GM23338 (cell line): Measurements from ENCODE around the gene CCT6B.

Source experiments
- POLR2AphosphoS5 ChIP-seq: IDR thresholded peaks from 2 replicates; pipeline ENCODE4 v1.6.1; 2016; ENCODE audit warnings: antibody characterized with exemption, low read depth
- TF ChIP-seq, protein P1 (sequence below), 2 experiments: fragments of 200-600 bp in 1 of 2; sonication (generic) in 1 of 2; conservative IDR thresholded peaks; 2 replicates each; pipeline versions ENCODE4 v1.5.1 to v1.6.1; 2016 to 2017; ENCODE audit warnings: antibody characterized with exemption in 2 of 2, low read depth in 2 of 2, mild to moderate bottlenecking in 2 of 2, moderate library complexity in 1 of 2

DNA sequence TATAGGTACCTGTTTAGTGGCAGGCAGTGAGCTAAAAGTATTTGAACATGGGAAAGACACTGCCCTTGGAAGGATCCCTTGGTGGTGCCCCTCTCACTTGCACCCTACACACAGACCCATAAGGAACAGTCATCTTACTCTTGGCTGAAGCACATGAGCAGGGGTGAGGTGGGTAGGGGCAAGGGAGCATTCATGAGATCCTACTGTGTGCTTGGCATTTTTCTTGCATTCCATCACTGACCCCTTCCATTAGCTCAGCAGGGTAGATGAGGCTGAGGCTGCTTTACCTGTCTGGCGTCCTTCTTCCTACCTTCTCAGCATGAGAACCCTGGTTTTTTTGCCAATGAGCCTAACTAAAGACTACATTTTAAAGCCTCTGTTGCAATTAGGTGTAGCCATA, 48.3 kb downstream of the CCT6B start:
- TF ChIP-seq, protein P1, sequence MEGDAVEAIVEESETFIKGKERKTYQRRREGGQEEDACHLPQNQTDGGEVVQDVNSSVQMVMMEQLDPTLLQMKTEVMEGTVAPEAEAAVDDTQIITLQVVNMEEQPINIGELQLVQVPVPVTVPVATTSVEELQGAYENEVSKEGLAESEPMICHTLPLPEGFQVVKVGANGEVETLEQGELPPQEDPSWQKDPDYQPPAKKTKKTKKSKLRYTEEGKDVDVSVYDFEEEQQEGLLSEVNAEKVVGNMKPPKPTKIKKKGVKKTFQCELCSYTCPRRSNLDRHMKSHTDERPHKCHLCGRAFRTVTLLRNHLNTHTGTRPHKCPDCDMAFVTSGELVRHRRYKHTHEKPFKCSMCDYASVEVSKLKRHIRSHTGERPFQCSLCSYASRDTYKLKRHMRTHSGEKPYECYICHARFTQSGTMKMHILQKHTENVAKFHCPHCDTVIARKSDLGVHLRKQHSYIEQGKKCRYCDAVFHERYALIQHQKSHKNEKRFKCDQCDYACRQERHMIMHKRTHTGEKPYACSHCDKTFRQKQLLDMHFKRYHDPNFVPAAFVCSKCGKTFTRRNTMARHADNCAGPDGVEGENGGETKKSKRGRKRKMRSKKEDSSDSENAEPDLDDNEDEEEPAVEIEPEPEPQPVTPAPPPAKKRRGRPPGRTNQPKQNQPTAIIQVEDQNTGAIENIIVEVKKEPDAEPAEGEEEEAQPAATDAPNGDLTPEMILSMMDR (conservative IDR thresholded peaks at IDR 0.05; ENCODE audit: low read depth in 2 of 2): no peak
- no peak for TF ChIP-seq POLR2AphosphoS5
